Muscle layer of duodenum (tissue), 2 donors: ENCODE results near the gene ZNF880.
A peak's percentile ranks its signal among the peaks of the same experiment; 100 is the strongest.

Experiments
- H3K27ac ChIP-seq: one replicate; pipeline ENCODE4 v1.7.0; 2013; ENCODE audit warnings: mild to moderate bottlenecking, low read length
- H3K27me3 ChIP-seq: one replicate; pipeline ENCODE4 v1.7.0; 2013; ENCODE audit warnings: low read depth, mild to moderate bottlenecking, control low read depth, low read length
- H3K36me3 ChIP-seq, 2 donors: one replicate each; pipeline ENCODE4 v1.7.0; 2013; ENCODE audit warnings: low read length in 2 of 2, control low read depth in 1 of 2, mild to moderate bottlenecking in 1 of 2; ENCODE audit not compliant: insufficient read depth in 2 of 2, control insufficient read depth in 1 of 2
- H3K4me1 ChIP-seq, 2 donors: one replicate each; pipeline ENCODE4 v1.7.0; 2013; ENCODE audit warnings: low read length in 2 of 2, mild to moderate bottlenecking in 2 of 2, control low read depth in 1 of 2, moderate library complexity in 1 of 2; ENCODE audit not compliant: insufficient read depth in 2 of 2, control insufficient read depth in 1 of 2
- H3K4me3 ChIP-seq, 2 donors: one replicate each; pipeline ENCODE4 v1.7.0; 2013; ENCODE audit warnings: low read length in 2 of 2, low read depth in 1 of 2, mild to moderate bottlenecking in 1 of 2
- H3K9me3 ChIP-seq, 2 donors: one replicate each; pipeline ENCODE4 v1.7.0; 2013; ENCODE audit warnings: low read length in 2 of 2, control low read depth in 1 of 2, mild to moderate bottlenecking in 1 of 2; ENCODE audit not compliant: control insufficient read depth in 1 of 2
- donor health status: healthy.

The ZNF880 gene

GRCh38 chr19:52370341-52370710, 603 bp downstream of the ZNF880 start:
- peak overlapping the region; percentile 97 for H3K27ac ChIP-seq
- peaks cover 20 to 39% of the 10 kb centered on the region in 2 donors for H3K36me3 ChIP-seq
- peak overlapping the region; percentile 60 to 83 for H3K4me3 ChIP-seq
- H3K9me3 ChIP-seq = peaks cover 18 to 32% of the 10 kb centered on the region in 2 donors
- H3K4me1 ChIP-seq = peaks cover 0 to 7% of the 10 kb centered on the region in 2 donors
- no peaks in the 10 kb centered on the region for H3K27me3 ChIP-seq

DNA sequence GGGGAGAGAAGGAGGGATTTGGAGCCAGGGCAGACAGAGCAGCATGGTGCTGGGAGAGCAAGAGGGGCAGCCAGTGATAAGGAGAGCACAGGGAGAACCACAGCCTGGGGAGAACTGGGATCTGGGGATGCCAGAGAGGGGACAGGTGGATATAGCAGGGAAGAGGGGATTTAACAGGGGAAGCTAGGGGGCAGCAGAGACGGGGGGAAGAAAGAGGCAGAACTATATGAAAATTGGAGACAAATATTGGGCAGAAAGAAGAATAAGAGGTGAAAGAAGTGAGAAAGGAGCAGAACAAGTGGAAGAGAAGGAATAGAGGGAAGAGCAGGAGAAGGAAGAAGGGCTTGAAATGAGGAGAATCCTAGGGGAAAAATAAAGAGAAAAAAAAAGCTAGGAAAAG, 21.4 kb downstream of the ZNF880 start:
- Histone ChIP-seq H3K27ac (no peak overlapping the region), H3K4me3 (peak overlapping the region in 1 of 2 donors; percentile 50), H3K9me3 (peaks cover 17 to 60% of the 10 kb centered on the region in 2 donors), H3K4me1 (no peaks in the 10 kb centered on the region), H3K27me3 (no peaks in the 10 kb centered on the region), H3K36me3 (peaks cover 0 to 53% of the 10 kb centered on the region in 2 donors)

- Histone ChIP-seq H3K27me3 (no peaks in the 10 kb centered on the region), H3K36me3 (peaks cover 20 to 51% of the 10 kb centered on the region in 2 donors), H3K27ac (peak within 1 kb of the TSS; percentile 83), H3K4me1 (peaks cover 0 to 16% of the 10 kb centered on the region in 2 donors), H3K9me3 (peaks cover 12 to 17% of the 10 kb centered on the region in 2 donors), H3K4me3 (peak within 1 kb of the TSS; percentile 73 to 98)
Measured at GRCh38 chr19:52397310-52398080, 27.8 kb downstream of the ZNF880 start, which contains the start of gene ZNF528. Gene ZNF528 (plus strand): TSS chr19:52397849. CDS start chr19:52402014, 4,165 bp downstream.

DNA sequence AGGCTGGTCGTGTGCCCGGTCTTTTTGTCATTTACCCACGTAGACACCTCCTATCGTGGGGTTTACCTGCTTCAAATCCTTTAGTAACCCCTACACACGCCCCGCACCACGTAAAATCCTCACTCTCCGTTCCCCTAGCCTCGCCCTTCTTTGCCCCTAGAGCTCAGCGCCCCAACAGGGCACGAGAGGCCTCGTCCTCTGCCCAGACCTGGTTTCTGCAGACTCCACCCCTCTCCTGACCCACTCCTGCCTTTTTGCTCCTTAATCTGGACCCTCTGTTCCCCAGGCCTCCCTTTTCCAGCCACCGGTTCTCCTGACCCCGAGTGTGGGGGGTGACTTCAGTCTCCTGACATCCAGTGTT, 28.3 kb downstream of the ZNF880 start:
- Histone ChIP-seq H3K27me3 (no peaks in the 10 kb centered on the region), H3K4me3 (peak overlapping the region; percentile 73 to 98), H3K4me1 (peaks cover 0 to 16% of the 10 kb centered on the region in 2 donors), H3K9me3 (peaks cover 14 to 18% of the 10 kb centered on the region in 2 donors), H3K36me3 (peaks cover 23 to 56% of the 10 kb centered on the region in 2 donors), H3K27ac (peak overlapping the region; percentile 83)

- H3K9me3 ChIP-seq = peaks cover 41 to 79% of the 10 kb centered on the region in 2 donors
- H3K4me3 ChIP-seq = peak overlapping the region in 1 of 2 donors; percentile 46
- H3K27ac ChIP-seq = no peak overlapping the region
- H3K27me3 ChIP-seq = no peaks in the 10 kb centered on the region
- no peaks in the 10 kb centered on the region for H3K4me1 ChIP-seq
- H3K36me3 ChIP-seq = peaks cover 52 to 99% of the 10 kb centered on the region in 2 donors
Measured at GRCh38 chr19:52410276-52410675, 40.6 kb downstream of the ZNF880 start.

- H3K4me3 ChIP-seq = peak overlapping the region in 1 of 2 donors; percentile 46
Measured at GRCh38 chr19:52415711-52416110, 46.0 kb downstream of the ZNF880 start.

GRCh38 chr19:52428937-52429336, 59.2 kb downstream of the ZNF880 start, which contains the start of gene ZNF534:
Gene ZNF534 (plus strand): TSS chr19:52429148. CDS start chr19:52431475, 2,327 bp downstream.
- Histone ChIP-seq H3K4me3 (peak within 1 kb of the TSS in 1 of 2 donors; percentile 45), H3K4me1 (no peaks in the 10 kb centered on the region), H3K27ac (no peak within 1 kb of the TSS), H3K9me3 (peaks cover 9 to 69% of the 10 kb centered on the region in 2 donors), H3K36me3 (peaks cover 0 to 21% of the 10 kb centered on the region in 2 donors), H3K27me3 (no peaks in the 10 kb centered on the region)

More at GRCh38 chr19:52415711-52416110, 46.0 kb downstream of the ZNF880 start:
- H3K27ac ChIP-seq = no peak overlapping the region
- H3K27me3 ChIP-seq = no peaks in the 10 kb centered on the region
- H3K36me3 ChIP-seq = peaks cover 16 to 51% of the 10 kb centered on the region in 2 donors
- H3K4me1 ChIP-seq = no peaks in the 10 kb centered on the region
- H3K9me3 ChIP-seq = peaks cover 65 to 96% of the 10 kb centered on the region in 2 donors
